NCI-H2227 (cell line): ENCODE data around the gene TMEM35B.
"Not testable (repeated sequence)": the region's sequence is repeated elsewhere in the genome, so short reads cannot be mapped to it uniquely, and the experiment has no call there.

ENCODE experiments used
- DNase-seq: peaks from one replicate; lab custom pipeline; 2025; ENCODE audit not compliant: unreplicated experiment; lab: John Stamatoyannopoulos, UW

Gene TMEM35B

DNA sequence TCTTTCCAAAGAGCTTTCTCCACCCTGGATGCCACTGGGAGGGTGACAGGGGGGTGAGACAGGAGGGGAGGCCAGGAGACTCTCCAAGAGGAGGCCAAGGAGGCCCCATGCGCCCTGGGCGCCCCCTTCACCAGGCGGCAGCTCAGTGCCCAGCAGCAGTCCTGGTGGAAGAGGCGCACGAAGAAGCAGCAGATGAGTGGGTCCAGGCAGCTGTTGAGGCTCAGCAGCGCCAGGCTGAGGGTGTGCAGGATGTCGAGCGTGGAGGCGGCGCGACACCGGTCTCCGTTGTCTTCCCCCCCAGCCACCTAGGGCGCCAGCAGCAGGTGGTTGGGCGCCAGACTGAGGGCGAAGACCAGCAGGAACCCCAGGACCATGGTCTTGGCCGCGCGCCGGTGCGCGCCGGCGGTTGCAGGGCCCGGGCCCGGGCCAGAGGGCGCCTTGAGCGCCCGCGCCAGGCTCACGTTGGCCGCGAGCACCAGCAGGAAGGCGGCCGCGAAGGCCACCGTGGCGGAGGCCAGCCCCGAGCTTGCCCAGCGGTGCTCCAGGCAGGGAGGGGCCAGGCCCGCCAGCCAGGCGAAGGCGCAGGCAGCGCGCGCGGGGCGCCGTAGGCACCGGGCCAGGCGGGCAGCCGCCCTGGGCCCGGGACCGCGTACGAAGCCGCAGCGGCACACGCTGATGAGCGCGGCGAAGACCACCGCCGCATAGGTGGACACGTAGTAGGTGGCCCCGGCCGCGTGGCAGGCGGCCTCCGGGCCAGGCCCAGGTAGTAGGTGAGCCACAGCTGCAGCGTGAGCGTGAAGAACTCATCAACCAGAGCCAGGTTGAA lies 8.6 kb downstream of the TMEM35B start:
- no peak for DNase-seq

- DNase-seq: no peak
These were observed 9.4 kb downstream of the TMEM35B start for GRCh38 chr1:34975771-34976170.

- DNase-seq: no peak
These were observed 9.8 kb downstream of the TMEM35B start for GRCh38 chr1:34975338-34975737.

DNA sequence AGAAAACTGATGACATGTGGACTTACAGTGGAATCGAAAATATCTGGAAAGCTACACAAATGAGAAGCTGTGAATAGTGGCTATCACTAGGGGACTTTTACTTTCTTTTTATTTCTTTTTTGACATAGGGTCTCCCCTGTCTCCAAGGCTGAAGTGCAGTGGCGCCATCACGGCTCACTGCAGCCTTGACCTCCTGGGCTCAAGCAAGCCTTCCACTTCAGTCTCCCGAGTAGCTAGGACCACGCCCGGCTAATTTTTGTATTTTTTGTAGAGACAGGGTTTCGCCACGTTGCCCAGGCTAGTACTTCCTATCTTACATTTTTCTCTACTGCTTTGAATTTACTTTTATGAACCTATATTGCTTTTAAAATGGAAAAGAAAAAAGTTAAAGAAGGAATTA lies 10.5 kb downstream of the TMEM35B start:
- no peak for DNase-seq

DNA sequence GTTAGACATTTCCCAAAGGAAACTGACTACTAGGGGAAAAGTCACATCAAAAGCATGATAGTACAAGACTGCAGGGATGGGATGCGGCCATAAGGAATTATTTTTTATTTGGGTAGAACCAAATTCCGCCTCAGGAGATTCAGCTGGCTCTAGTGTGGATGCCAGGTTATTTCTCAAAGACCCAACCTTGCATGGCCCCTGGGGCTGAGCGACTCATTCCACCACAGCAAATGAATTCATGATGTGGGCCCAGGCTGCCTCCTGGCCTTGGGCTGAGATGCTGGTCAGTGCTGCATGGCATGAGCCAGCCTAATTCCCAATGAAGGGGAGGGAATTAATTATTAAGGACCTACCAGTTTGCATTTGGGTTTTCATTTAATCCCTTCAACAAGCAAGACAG lies 11.8 kb downstream of the TMEM35B start:
- no peak for DNase-seq

GRCh38 chr1:34970829-34971228 lies 14.3 kb downstream of the TMEM35B start:
- peak; percentile 49 for DNase-seq

DNA sequence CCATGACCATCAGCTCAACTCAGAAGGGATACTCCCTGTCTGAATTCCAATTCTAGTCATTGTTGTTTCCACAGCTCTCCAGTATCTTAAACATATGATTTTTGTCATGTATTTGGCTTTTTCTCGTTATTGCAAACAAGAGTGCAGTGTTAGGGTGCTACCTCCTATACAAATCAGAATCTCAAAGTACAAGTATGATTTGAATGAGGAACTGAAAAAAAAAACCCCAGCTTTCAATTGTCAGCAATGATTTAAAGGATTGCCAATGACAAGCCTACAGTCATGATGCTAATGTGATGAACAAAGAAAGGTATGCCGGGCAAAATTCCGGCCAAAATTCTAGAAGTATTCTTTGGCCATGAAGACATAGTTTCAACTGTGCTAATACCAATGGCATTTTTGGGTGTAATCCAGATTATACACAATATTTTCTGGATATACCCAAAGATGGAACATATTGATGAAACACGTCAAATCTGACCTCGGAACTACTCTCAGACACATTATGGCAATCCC lies 14.9 kb downstream of the TMEM35B start:
- no peak for DNase-seq

GRCh38 chr1:34968297-34968696 lies 16.9 kb downstream of the TMEM35B start:
- DNase-seq: not testable (repeated sequence)

GRCh38 chr1:34967672-34968071 lies 17.5 kb downstream of the TMEM35B start:
- DNase-seq: not testable (repeated sequence)

DNA sequence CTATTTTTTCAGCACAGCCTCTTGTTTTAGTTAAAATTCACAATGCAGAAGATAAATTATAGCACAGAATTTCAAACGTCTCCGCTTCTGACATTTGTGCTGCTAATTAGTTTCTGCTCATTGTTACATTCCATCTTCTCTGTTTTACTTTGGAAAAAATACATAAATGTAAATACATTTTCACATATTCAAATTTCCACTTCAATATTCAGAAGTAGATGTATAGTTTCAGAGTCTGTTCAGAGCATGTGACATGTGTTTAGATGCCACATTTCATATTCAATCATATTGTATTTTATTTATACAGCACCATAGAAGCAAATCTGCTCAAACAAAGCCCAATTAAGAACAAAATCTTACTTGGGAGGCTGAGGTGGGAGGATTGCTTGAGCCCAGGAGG lies 19.6 kb downstream of the TMEM35B start:
- DNase-seq: no peak

DNA sequence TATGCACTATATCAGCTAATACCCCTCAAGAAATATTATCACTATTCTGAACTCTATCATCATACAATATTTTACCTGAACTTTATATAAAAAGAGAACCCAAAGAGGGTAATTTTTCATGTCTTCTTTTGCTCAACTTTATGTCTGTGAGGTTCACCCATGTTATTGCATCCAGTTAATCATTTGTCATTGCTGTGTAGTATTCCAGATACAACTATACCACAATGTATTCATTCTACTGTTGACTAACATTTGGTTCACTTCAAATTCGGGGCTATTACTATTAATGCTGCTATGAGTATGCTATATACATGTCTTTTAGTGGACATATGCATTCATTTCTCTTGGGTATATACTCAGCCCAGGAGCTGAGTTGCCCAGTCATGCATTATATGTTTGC lies 34.7 kb downstream of the TMEM35B start:
- no peak for DNase-seq

- DNase-seq: not testable (repeated sequence)
These were observed 36.4 kb downstream of the TMEM35B start for GRCh38 chr1:34948739-34949138.

GRCh38 chr1:34947641-34948314 lies 37.4 kb downstream of the TMEM35B start:
- not testable (repeated sequence) for DNase-seq

DNA sequence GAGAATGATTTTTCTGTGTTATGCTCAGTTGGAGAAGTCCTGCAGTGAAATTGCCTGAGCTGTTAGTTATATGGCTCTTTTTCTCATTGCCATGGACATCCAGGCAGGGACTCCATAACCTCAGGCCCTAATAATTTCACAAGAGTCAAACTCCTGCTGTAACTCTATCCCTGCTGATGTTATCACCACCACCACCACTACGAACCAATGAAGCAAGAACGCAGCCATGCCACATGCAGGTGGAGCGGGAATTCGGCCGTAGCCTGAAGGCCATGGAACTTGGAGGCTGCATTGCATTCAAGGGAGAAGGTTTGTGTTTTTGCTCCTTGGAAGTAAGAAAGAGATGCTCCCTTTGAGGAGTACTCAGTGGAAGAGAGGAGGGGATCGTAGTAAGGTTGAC lies 38.9 kb downstream of the TMEM35B start:
- DNase-seq: no peak

GRCh38 chr1:34941798-34942197 lies 43.3 kb downstream of the TMEM35B start:
- not testable (repeated sequence) for DNase-seq
